Suppressor macrophage treated with lipopolysaccharide for 1 hour (primary cell): Measurements from ENCODE around the gene SORCS1.

Experiments
- DNase-seq, 3 donors: peaks; one replicate each; pipeline ENCODE4 v3.0.0-alpha.2; 2020 to 2022

SORCS1 gene

GRCh38 chr10:106982268-106982667 is 182.2 kb downstream of the SORCS1 start:
- no peak for DNase-seq

GRCh38 chr10:106981452-106982075 is 182.9 kb downstream of the SORCS1 start:
- DNase-seq = peak in 2 of 3 donors; percentile 29 to 30

- DNase-seq = peak; percentile 12 to 50 (median 35)
These were observed 183.7 kb downstream of the SORCS1 start for GRCh38 chr10:106980495-106981451.

- DNase-seq = no peak
These were observed 185.8 kb downstream of the SORCS1 start for GRCh38 chr10:106978756-106979155.

GRCh38 chr10:106973716-106974115 is 190.8 kb downstream of the SORCS1 start:
- no peak for DNase-seq

- no peak for DNase-seq
These were observed 191.2 kb downstream of the SORCS1 start for GRCh38 chr10:106973288-106973687.

DNA sequence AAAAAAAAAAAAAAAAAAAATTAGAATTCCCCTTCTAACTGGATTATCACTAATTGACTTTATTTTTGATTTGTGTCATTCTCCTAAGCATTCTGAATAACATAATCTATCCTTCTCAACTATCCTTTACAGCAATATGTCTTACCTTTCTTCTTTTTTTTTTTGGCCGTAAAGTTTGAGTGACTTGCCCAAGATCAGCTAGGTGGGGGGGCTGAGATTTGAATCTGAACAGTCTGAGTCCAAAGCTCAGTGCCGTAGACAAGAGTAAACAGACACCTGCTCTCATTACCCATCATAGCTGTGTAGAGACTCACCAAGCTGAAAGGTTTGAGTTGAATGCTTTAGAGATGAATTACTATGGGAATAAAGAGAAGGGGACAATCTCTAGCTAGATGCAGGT is 192.1 kb downstream of the SORCS1 start:
- no peak for DNase-seq

DNA sequence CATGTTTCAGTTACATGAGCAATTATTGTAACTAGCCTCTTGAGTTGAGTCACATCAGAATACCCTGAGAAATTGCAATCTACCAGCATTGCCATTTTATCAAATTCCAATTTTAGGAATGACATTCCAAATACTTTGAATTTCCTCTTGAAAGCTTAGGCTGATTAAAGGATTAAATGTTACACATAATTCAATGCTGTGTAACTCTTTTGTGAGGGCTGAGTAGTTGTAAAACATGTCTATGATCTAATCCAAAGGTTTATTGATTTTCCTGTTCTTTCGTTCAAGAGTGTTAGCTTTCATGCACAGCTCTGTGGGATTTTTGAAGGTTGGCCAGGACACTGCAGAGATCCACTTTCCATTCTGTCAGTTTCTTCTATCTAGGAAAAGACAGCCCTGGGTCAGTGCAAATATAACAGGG is 193.1 kb downstream of the SORCS1 start:
- no peak for DNase-seq

DNA sequence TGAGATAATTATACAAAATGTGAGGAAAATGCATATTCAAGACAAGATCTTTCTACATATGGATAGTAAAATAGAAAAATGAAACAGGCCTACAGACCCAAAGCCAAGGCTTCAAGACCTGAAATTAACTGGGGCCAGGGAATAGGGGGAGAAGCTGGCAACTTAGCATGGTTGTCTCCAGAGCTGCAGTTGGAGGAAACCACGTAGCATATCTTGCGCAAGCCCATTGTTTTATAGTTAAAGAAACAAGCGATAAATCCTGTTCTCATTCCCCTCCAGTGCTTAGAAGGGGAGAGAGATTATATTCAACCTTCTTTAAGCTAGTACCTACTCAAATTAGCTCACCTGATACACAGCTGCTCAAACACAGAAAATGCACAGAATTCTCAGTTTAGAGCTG is 197.1 kb downstream of the SORCS1 start:
- no peak for DNase-seq

DNA sequence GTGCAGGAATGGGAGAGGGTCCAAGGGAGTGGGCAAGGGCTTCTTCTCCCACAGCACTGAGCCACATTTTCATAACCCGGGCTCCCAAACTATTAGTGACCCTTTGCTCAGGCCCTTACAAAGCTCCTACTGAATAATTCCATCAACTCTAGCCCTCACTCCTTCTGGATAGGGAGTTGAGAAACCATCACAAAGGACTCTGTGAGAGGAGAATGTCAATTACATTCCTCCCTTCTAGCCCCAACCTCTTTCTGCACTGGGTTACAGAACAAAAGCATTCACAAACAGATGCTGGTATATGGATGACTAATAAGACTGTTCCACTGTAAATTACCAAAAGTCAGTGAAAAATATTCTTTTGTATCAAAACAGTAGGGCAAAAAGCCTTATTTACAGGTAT is 203.7 kb downstream of the SORCS1 start:
- DNase-seq = no peak

DNA sequence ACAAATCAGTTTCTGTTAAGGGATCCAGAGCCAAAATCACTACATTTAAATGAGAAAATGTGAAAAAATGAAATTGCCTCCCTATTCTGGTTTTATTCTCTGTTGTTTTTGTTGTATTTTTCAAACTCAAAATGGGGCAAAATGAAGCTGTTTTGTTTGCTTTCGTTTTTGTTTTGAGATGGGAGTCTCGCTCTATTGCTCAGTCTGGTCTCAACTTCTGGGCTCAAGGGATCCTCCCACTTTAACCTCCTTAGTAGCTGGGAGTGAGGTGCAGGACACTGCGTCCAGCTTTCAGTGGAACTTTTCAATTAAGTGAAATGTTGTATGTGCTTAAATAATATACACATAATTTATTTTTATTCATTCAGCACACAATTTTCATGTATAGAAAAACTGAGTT is 205.0 kb downstream of the SORCS1 start:
- peak in 1 of 3 donors; percentile 31 for DNase-seq

DNA sequence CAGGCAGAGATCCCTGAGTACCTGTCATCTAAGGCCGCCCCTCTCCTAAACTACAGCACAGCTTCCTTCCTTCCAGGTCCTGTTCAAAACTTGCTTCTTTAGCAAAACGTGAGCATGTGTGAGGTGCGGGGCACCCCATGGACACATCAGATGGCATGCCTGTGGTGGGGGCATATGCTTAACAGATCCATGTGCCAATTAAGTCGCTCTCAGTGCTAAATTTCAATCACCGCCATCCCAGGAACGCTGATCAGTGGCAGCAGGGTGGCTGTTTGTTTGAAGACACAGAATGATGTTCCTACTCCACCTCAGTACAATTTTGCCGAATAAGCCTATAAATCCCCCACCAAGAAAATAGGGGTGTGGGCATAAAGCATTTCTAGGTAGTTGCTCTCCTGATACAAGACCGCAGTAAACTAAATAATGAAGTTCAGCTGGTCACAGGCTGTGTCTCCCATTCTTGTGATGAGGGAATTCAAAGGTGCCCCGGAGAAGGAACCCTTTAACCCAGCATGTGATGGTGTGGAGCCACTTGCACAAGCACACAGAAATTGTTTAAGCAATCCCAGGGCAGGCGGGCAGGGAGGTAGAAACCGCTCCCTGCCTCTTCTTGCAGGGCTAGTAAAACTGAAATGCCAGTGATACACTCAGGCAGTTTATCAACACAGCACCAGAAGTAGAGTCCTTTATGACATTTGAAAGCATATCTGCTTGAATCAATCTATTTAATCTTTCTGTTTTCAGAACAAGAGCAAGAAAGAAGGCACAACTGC is 205.7 kb downstream of the SORCS1 start:
- peak in 2 of 3 donors; percentile 50 to 53 for DNase-seq

DNA sequence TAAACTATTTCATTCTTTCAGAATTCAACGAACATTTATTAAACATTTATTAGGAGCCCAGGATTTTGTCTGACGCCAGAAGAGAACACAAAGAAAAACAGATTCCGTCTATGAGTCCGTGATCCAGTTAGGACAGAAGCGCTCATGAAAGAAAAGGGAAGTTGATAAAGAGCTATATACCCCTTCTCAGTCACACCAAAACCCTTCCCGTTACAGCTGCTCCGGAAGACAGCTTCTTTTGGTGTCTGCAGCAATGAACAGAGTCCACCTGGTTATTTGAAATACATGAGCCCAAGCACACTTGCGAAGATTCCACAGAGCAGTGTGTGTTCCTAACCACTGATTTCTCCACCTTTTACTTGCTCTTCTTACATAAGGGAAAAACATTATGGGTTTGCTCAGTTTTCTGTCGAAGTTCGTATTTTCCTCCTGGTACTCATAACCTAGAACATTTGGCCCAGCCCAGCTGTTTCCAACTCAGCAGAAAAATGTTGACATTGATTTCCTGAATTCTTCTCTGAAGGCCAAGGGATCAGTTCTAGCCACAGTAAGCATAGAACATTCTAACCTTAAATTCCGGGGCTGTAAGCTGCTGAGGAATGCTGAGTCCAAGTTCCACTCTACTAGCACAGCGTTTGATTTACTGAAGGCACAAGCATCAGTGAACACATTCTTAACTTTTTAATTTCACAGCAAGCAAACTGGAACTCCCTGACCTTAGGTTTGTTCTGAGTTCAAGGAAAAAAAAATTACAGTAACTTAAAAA is 206.5 kb downstream of the SORCS1 start:
- DNase-seq = peak; percentile 51 to 68 (median 67)

GRCh38 chr10:106956216-106956915 is 208.1 kb downstream of the SORCS1 start:
- DNase-seq = no peak

DNA sequence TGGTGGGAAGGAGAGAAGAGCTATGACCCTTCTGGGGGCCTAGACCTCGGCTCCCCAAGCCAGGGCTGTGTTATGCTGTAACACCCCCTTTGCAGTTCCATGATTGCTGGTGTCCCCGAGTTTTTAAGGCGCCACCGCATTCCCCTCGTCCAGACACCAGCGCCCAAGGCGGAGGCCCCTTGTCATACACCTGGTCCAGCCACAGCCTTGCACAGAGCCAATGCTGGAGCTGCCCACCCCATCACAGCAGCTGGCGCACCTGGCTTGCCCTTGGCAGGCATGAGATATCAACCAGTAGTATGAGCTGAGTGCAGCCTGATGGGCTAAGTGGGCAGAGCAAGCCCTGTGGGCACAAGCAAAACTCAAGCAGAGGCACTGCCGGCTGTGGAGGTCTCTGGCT is 209.4 kb downstream of the SORCS1 start:
- no peak for DNase-seq

DNA sequence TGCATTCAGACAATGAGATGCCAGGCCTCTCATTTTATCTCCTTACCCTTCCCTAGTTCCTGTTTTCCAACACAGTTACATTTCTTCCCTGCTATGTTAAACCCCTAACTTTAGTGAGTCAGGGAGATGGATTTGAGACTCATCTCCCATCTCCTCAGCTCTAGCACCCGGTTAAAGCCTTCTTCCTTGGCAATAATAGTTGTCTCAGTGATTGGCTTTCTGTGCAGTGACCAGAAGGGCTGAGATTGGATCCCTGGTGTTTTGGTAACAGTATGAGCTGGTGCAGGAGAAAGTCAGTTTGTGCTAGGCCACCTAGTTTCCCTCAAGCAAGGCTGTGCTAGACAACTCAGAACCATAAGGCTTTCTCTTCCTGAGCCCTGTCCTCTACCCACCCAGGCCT is 212.5 kb downstream of the SORCS1 start:
- no peak for DNase-seq

DNA sequence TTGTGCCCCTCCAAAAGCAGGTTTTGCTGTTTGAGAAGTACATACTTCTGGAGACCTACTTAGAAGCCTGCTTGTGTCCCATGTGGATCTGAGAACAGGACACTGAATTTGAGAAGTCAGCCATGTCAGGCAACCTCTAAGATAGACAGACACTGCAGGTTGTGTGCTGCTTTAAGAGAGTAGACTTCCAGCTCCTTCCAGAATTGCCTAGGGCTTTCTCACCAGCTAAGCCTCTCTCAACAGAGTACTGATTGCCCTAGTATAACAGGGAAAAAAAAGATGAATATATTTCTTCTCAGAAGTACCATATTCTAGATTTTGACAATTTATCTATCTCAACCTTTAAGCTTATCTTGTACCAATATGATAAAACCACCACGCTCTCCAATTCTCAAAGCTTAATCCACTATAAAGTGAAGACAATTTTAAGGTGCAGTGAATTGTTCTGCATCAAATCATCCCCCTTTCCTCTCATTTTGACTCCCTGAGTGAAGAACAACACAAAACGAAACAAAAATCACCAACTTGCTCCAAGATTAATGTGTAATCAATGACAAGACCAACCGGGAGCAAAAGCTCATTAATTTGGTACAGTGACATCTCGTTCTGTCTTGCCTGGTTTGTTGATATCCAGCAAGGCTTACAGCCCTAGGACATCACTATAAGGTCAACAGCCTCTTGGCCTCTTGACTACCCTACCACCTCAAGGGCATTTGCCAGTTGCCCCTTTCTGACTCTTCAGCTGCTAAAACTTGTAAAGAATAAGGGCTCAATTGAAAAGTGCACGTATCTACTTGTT is 214.6 kb downstream of the SORCS1 start:
- DNase-seq = no peak

DNA sequence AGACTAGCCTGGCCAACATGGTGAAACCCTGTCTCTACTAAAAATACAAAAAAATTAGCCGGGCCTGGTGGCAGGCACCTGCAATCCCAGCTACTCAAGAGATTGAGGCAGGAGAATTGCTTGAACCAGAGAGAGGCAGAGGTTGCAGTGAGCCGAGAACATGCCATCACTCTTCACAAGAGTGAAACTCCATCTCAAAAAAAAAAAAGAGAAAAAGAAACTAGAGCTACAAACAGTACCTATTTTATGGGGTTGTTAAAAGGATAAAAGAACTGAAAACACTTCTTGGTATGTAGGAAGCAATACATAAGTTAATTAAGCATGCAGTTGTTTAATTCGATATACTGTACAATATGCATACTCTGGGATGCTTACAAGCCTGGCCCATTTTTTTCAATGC is 216.9 kb downstream of the SORCS1 start:
- DNase-seq = no peak

DNA sequence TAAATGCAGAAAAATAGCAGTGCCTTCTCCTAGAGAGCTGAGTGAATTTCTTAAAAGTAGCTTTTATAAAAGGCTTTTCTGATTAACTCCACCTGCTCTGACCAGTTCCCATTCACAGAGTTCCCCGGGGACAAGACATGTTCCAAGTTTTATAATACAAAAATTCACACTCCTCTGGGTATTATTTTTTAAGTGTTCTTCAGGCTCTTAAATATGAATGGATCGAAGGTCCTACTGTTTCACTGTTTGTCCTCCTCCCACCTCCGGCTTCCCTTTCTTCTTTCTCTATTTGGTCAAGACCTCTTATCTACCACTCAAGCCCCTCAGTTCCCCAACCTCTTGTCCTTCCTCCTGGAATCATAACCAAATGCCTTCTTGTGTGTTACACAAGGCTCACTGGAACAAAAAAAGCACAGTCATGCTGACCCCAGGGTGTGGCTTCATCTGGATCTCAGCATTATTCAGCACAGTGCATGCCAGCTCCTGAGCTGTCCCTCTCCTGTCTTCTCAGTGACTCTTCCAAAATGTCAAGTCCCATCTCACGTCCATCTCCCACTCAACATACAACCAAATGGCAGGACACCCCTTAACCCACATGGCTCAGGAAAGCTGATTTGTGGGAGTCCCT is 222.4 kb downstream of the SORCS1 start:
- DNase-seq = peak in 2 of 3 donors; percentile 21 to 47

DNA sequence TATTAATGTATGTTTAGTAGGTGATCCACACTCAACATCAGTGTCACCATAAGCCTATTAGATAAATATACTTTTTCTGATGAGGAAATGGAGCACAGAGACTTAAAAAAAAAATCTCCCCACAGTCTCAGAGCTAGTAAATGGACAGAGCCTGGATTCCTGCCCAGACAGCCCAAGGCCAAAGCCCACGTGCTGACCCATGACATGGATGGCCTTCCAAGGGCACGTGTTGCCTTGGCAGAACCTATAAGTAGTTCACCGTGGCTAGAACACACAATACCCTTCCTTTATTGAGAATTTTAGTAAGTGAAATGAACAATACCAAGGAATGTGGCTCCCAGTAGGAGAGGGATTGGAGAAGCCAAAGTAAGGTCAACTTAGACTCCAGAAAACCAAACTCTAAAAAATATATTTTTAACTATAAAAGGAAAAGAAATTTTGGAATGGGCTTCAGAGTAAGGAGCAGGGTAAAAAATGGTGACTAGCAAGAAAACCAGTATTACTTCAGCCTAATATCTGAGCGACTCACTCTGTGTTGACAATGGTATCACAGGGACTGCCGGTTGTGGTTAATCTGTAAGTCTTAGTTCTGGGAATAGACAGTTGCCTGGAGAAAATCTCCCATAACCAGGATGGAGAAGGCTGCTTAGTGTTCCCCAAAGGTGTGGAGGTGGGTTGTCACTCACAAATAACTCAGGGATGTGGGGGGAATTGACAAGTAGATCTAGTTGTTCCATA is 223.0 kb downstream of the SORCS1 start:
- DNase-seq = peak in 1 of 3 donors; percentile 43
